Measurements from ENCODE around the gene CSNK2B.

Gene CSNK2B

GRCh38 chr6:31662124-31662723 is 3.7 kb upstream of the CSNK2B start:
- DNase-seq, result no peak

- no peak for DNase-seq
Measured at GRCh38 chr6:31663126-31663960, 2.5 kb upstream of the CSNK2B start.

GRCh38 chr6:31663961-31664789 is 1.7 kb upstream of the CSNK2B start:
- DNase-seq, result no peak

- peak; percentile 89 for DNase-seq
Measured at GRCh38 chr6:31664790-31665500, 935 bp upstream of the CSNK2B start, which contains the start of gene GPANK1. GPANK1 (minus strand) TSS chr6:31664997; CDS start chr6:31664478, 519 bp downstream.

GRCh38 chr6:31666337-31666965 is 571 bp downstream of the CSNK2B start:
- DNase-seq, result no peak

GRCh38 chr6:31669676-31670075 is 3.8 kb downstream of the CSNK2B start, which contains the start of gene LY6G5B:
LY6G5B (plus strand) TSS chr6:31669976; CDS start chr6:31670951, 975 bp downstream.
- DNase-seq, result no peak

- DNase-seq, result no peak
Measured at GRCh38 chr6:31676322-31676903, 10.5 kb downstream of the CSNK2B start.

- no peak for DNase-seq
Measured at GRCh38 chr6:31676904-31677303, 11.0 kb downstream of the CSNK2B start.

GRCh38 chr6:31677955-31678354 is 12.1 kb downstream of the CSNK2B start:
- no peak for DNase-seq

- peak; percentile 83 for DNase-seq
Measured at GRCh38 chr6:31680226-31681134, 14.6 kb downstream of the CSNK2B start, which contains the start of gene LY6G5C. LY6G5C (minus strand) TSS chr6:31681067; CDS start chr6:31680373, 694 bp downstream.

- DNase-seq, result peak; percentile 48
Measured at GRCh38 chr6:31681135-31681671, 15.3 kb downstream of the CSNK2B start.

GRCh38 chr6:31683591-31683990 is 17.7 kb downstream of the CSNK2B start:
- peak; percentile 44 for DNase-seq

- no peak for DNase-seq
Measured at GRCh38 chr6:31686483-31686882, 20.6 kb downstream of the CSNK2B start.

GRCh38 chr6:31687321-31687720 is 21.4 kb downstream of the CSNK2B start:
- no peak for DNase-seq

GRCh38 chr6:31687860-31688693 is 22.2 kb downstream of the CSNK2B start:
- DNase-seq, result no peak

GRCh38 chr6:31689249-31690110 is 23.6 kb downstream of the CSNK2B start:
- no peak for DNase-seq

GRCh38 chr6:31690231-31691077 is 24.6 kb downstream of the CSNK2B start:
- DNase-seq, result no peak
